Right renal cortex interstitium (tissue), 3 donors: ENCODE results near the gene CRADD. TPM values are rescaled to one million over a fixed set of nuclear protein-coding genes. Genes with fewer than 3 reads are reported as not detected.

ENCODE experiments used
- DNase-seq, 3 donors: peaks; one replicate each; pipeline ENCODE4 v3.0.0-alpha.2; 2013; ENCODE audit warnings: low read depth in 3 of 3, low spot score in 2 of 3
- polyA plus RNA-seq, 3 donors: library from polyadenylated mRNA; unstranded; fragments of 120-200 nt; gene quantifications; one replicate each; pipeline ENCODE4 v1.2.1, GENCODE V29; 2013; ENCODE audit not compliant: insufficient read length in 3 of 3

The CRADD gene
- polyA plus RNA-seq, 3 donors, result 11.6 to 14.8 (median 13.1) TPM

- DNase-seq, result no peak
Measured at GRCh38 chr12:93888964-93889363, 211.8 kb downstream of the CRADD start.

- DNase-seq, result no peak
Measured at GRCh38 chr12:93889516-93890212, 212.5 kb downstream of the CRADD start.

GRCh38 chr12:93892423-93893268, 215.5 kb downstream of the CRADD start:
- DNase-seq, result peak in 2 of 3 donors; percentile 17 to 33

- DNase-seq, result peak in 2 of 3 donors; percentile 29 to 49
Measured at GRCh38 chr12:93894391-93895088, 217.4 kb downstream of the CRADD start.

GRCh38 chr12:93895089-93895445, 217.9 kb downstream of the CRADD start:
- no peak for DNase-seq

- DNase-seq, result no peak
Measured at GRCh38 chr12:93896427-93896826, 219.3 kb downstream of the CRADD start.

GRCh38 chr12:93896952-93897351, 219.8 kb downstream of the CRADD start:
- DNase-seq, result no peak

GRCh38 chr12:93901739-93902138, 224.6 kb downstream of the CRADD start:
- no peak for DNase-seq

- DNase-seq, result no peak
Measured at GRCh38 chr12:93902192-93902591, 225.0 kb downstream of the CRADD start.

GRCh38 chr12:93902736-93903562, 225.8 kb downstream of the CRADD start:
- no peak for DNase-seq

- DNase-seq, result no peak
Measured at GRCh38 chr12:93904124-93904523, 226.9 kb downstream of the CRADD start.

GRCh38 chr12:93908264-93908663, 231.1 kb downstream of the CRADD start:
- no peak for DNase-seq

GRCh38 chr12:93908846-93909567, 231.8 kb downstream of the CRADD start:
- no peak for DNase-seq

GRCh38 chr12:93911396-93911795, 234.2 kb downstream of the CRADD start:
- no peak for DNase-seq

- no peak for DNase-seq
Measured at GRCh38 chr12:93912086-93912733, 235.0 kb downstream of the CRADD start.

- no peak for DNase-seq
Measured at GRCh38 chr12:93913845-93914244, 236.7 kb downstream of the CRADD start.

GRCh38 chr12:93914281-93914680, 237.1 kb downstream of the CRADD start:
- no peak for DNase-seq

- DNase-seq, result no peak
Measured at GRCh38 chr12:93915411-93915810, 238.2 kb downstream of the CRADD start.

- DNase-seq, result no peak
Measured at GRCh38 chr12:93916402-93916801, 239.2 kb downstream of the CRADD start.
